Ovary (tissue), 9 donors: ENCODE measurements around the gene PEX14. TPM values are rescaled to one million over a fixed set of nuclear protein-coding genes. Genes with fewer than 3 reads are reported as not detected.
A peak's percentile ranks its signal among the peaks of the same experiment; 100 is the strongest.

ENCODE experiments used
- DNase-seq, 5 donors: peaks; one replicate each; pipeline ENCODE4 v3.0.0-alpha.2; 2019 to 2020
- H3K27ac ChIP-seq, 2 donors: fragments of 200-600 bp; one replicate each; pipeline versions ENCODE4 v1.5.1 to v1.8.0; 2019 to 2022
- H3K27me3 ChIP-seq: fragments of 200-600 bp; one replicate; pipeline ENCODE4 v1.8.0; 2022
- H3K36me3 ChIP-seq: fragments of 200-600 bp; sonication (generic); one replicate; pipeline ENCODE4 v1.5.1; 2019
- H3K4me1 ChIP-seq: one replicate; pipeline ENCODE4 v1.8.1; 2013; ENCODE audit warnings: mild to moderate bottlenecking, moderate library complexity; ENCODE audit not compliant: insufficient read depth
- H3K4me3 ChIP-seq: fragments of 200-600 bp; sonication (generic); one replicate; pipeline ENCODE4 v1.5.1; 2017
- H3K9me3 ChIP-seq, 2 donors: fragments of 200-600 bp in 1 of 2; sonication (generic) in 1 of 2; one replicate each; pipeline versions ENCODE4 v1.5.1 to v1.8.1; 2013 to 2019; ENCODE audit warnings: mild to moderate bottlenecking in 1 of 2, moderate library complexity in 1 of 2
- CTCF ChIP-seq, 3 donors: fragments of 450-650 bp in 2 of 3; fragments of 200-600 bp in 1 of 3; IDR thresholded peaks; one replicate each; pipeline versions ENCODE4 v1.5.1 to v1.8.0; 2016 to 2022; ENCODE audit warnings: antibody characterized with exemption in 3 of 3, mild to moderate bottlenecking in 1 of 3
- EP300 ChIP-seq: sonication (generic); formaldehyde crosslinking; IDR thresholded peaks from one replicate; pipeline ENCODE4 v1.6.1; 2017; ENCODE audit warnings: antibody characterized with exemption
- POLR2A ChIP-seq: fragments of 450-650 bp; IDR thresholded peaks from one replicate; pipeline ENCODE4 v1.6.1; 2017; ENCODE audit warnings: antibody characterized with exemption, mild to moderate bottlenecking, moderate library complexity
- WGBS, 3 donors: extraction: QIAGEN DNeasy Blood & Tissue Kit in 1 of 3; methylation state at CpG; one replicate each; pipeline versions ENCODE4 v1.1.5 to v1.1.7; 2013 to 2017; 5-methylcytosine and 5-hydroxymethylcytosine counted together
- intact Hi-C, 4 donors: fragments of 100-400 bp; cut with DNase I; formaldehyde crosslinking; loops; one replicate each; pipeline versions ENCODE4 v1.11.0 to v1.15.1; 2022 to 2023
- polyA plus RNA-seq, 2 donors: library from polyadenylated mRNA; stranded (reverse); fragments of 200-250 nt in 1 of 2; fragments of 350-450 nt in 1 of 2; fragmentation: Illumina TruSeq in 1 of 2; extraction: RNeasy Lipid Tissue Mini Kit (QIAGEN cat#74804) in 1 of 2; gene quantifications; one replicate each; pipeline ENCODE4 v1.2.3, GENCODE V29; 2013 to 2014
- total RNA-seq, 7 donors: library from RNA; depleted of rRNA in 2 of 7; stranded (reverse); fragments of >200 nt in 2 of 7; fragmentation: NEBNext Ultra II Directional in 3 of 7; extraction: Animal tissue kit (Norgen Biotek cat#: 25700) in 3 of 7; gene quantifications; one replicate each; pipeline versions ENCODE4 v1.1.0 to v1.2.4, GENCODE V29; 2016 to 2023
- donor health status: DM: no; HTN: no; CAD: no; lungs with moderate emphysema.
- donor health status: DM: no; HTN: no; CAD: no.
- donor health status: Bipolar disorder and iron deficiency.
- donor health status: DM: yes; HTN: yes; CAD: no.
- donor health status: DM: no; HTN: no; CAD: no.
- donor health status: DM: yes; HTN: yes; CAD: no.

PEX14 gene
- total and polyA plus RNA-seq, 9 donors, result 3.3 to 22.9 (median 16.7) TPM

GRCh38 chr1:10632691-10633090, 157.9 kb downstream of the PEX14 start:
- Histone ChIP-seq H3K9me3 (no peaks in the 10 kb centered on the region), H3K27me3 (no peaks in the 10 kb centered on the region), H3K36me3 (no peaks in the 10 kb centered on the region), H3K27ac (peak overlapping the region in 1 of 2 donors; percentile 44), H3K4me1 (peaks cover 23% of the 10 kb centered on the region), H3K4me3 (no peak overlapping the region)
- TF ChIP-seq CTCF (IDR thresholded peaks at IDR 0.05) (no peak), EP300 (no peak), POLR2A (no peak)
- DNase-seq, result peak in 2 of 5 donors; percentile 18 to 38
- WGBS, 3 donors, result 30 to 46% (median 42%) methylated on average over 14 of the region's 14 CpGs
- intact Hi-C loops, result loop anchor here in 1 of 4 donors (10.0 kb wide), 1 partner anchor 62 kb away; no protein-coding TSS in a partner anchor

GRCh38 chr1:10633416-10633815, 158.7 kb downstream of the PEX14 start:
- Histone ChIP-seq H3K27me3 (no peaks in the 10 kb centered on the region), H3K4me3 (no peak overlapping the region), H3K9me3 (no peaks in the 10 kb centered on the region), H3K27ac (peak overlapping the region in 1 of 2 donors; percentile 44), H3K36me3 (no peaks in the 10 kb centered on the region), H3K4me1 (peaks cover 26% of the 10 kb centered on the region)
- DNase-seq, result peak in 1 of 5 donors; percentile 9
- WGBS, 3 donors, result 96 to 97% (median 97%) methylated on average over 10 of the region's 10 CpGs
- TF ChIP-seq POLR2A (no peak), CTCF (IDR thresholded peaks at IDR 0.05) (no peak), EP300 (no peak)
- intact Hi-C loops, result loop anchor here in 1 of 4 donors (10.0 kb wide), 1 partner anchor 61 kb away; no protein-coding TSS in a partner anchor

- Histone ChIP-seq H3K4me3 (no peak overlapping the region), H3K27ac (no peak overlapping the region), H3K36me3 (no peaks in the 10 kb centered on the region), H3K4me1 (peaks cover 22% of the 10 kb centered on the region), H3K9me3 (no peaks in the 10 kb centered on the region), H3K27me3 (no peaks in the 10 kb centered on the region)
- DNase-seq, result no peak
- intact Hi-C loops, result loop anchor here in 1 of 4 donors (10.0 kb wide), 1 partner anchor 61 kb away; no protein-coding TSS in a partner anchor
- WGBS, 3 donors, result 88 to 97% (median 92%) methylated on average over 7 to 8 of the region's 8 CpGs
- TF ChIP-seq CTCF (IDR thresholded peaks at IDR 0.05) (no peak), EP300 (no peak), POLR2A (no peak)
These were observed 159.3 kb downstream of the PEX14 start for GRCh38 chr1:10634075-10634427.

GRCh38 chr1:10634428-10635084, 159.8 kb downstream of the PEX14 start:
- H3K27me3 ChIP-seq, result no peaks in the 10 kb centered on the region
- peaks cover 21% of the 10 kb centered on the region for H3K4me1 ChIP-seq
- no peaks in the 10 kb centered on the region for H3K36me3 ChIP-seq
- no peak for DNase-seq
- no peak overlapping the region for H3K4me3 ChIP-seq
- H3K9me3 ChIP-seq, result no peaks in the 10 kb centered on the region
- H3K27ac ChIP-seq, result peak overlapping the region in 1 of 2 donors; percentile 59
- WGBS, 3 donors, result 61 to 69% (median 65%) methylated on average over 16 to 23 of the region's 23 CpGs
- intact Hi-C loops, result loop anchor here in 1 of 4 donors (10.0 kb wide), 1 partner anchor 60 kb away; no protein-coding TSS in a partner anchor
- TF ChIP-seq POLR2A (no peak), CTCF (IDR thresholded peaks at IDR 0.05) (no peak), EP300 (no peak)
